Measurements from ENCODE around the gene BAZ2B.

DNA sequence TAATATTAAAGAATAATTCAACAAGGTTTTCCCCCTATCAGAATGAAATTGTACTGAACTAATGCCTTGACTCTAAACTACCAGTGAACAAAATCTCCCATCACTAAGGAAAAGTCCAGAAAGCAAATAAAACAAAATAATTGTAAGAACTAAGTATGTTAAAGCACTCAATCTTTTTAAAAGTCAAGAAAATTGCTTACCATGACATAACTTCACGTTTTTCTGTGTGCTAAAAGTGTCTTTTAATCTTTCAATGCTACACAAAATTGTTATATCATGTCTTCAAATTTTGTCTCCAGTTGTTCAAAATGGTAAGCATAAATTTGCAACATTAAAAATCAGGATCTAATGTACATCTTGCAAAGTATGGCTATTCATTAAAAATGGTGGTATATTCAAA lies 156.1 kb downstream of the BAZ2B start:
- TF ChIP-seq CTCF (IDR thresholded peaks at IDR 0.05) (no peak), POLR2A (IDR thresholded peaks at IDR 0.05) (no peak)

Data from testis (tissue), 2 donors.